Panc1 (cell line): Measurements from ENCODE around the gene PLCB1. TPM values are rescaled to one million over a fixed set of nuclear protein-coding genes. Genes with fewer than 3 reads are reported as not detected.

Experiments used
- ATAC-seq: fragments of 200-7000 bp; cut with Tn5 transposase; 2 replicates; pipeline ENCODE4 v1.9.1; 2020; ENCODE audit warnings: mild to moderate bottlenecking, moderate library complexity
- BruUV-seq: library from RNA; stranded (reverse); fragments of 400-500 nt; replicated peaks from 2 replicates; lab custom pipeline; 2021; lab: Mats Ljungman, UMichigan
- CTCF ChIA-PET: fragments of 300-600 bp; sonication (Branson Sonifier 250); formaldehyde crosslinking; loops from one replicate; lab custom pipeline; 2022; ENCODE audit warnings: antibody characterized with exemption; lab: Charles Lee
- POLR2A ChIA-PET: fragments of 300-600 bp; sonication (Branson Sonifier 250); formaldehyde crosslinking; loops from one replicate; lab custom pipeline; 2022; ENCODE audit warnings: antibody characterized with exemption; lab: Charles Lee
- DNase-seq: peaks from one replicate; pipeline ENCODE4 v3.0.0-alpha.2; 2010; ENCODE audit warnings: low read depth, low spot score
- H3K27ac ChIP-seq: 2 replicates; pipeline ENCODE4 v1.5.1; 2011; ENCODE audit warnings: mild to moderate bottlenecking, low read length, inconsistent platforms
- H3K27me3 ChIP-seq: fragments of 200-500 bp; sonication (Bioruptor generic); 2 replicates; pipeline ENCODE4 v1.6.0; 2014; ENCODE audit warnings: low read length, inconsistent platforms; ENCODE audit not compliant: control insufficient read depth, insufficient read depth
- H3K36me3 ChIP-seq: fragments of 200-500 bp; sonication (Bioruptor generic); 2 replicates; pipeline ENCODE4 v1.5.1; 2014; ENCODE audit warnings: inconsistent platforms, mild to moderate bottlenecking, low read length, moderate library complexity; ENCODE audit not compliant: control insufficient read depth, insufficient read depth
- H3K4me1 ChIP-seq: 2 replicates; pipeline ENCODE4 v1.5.1; 2011; ENCODE audit warnings: inconsistent platforms, mild to moderate bottlenecking, low read length, moderate library complexity; ENCODE audit not compliant: control insufficient read depth, insufficient read depth
- H3K4me3 ChIP-seq, 2 experiments: 2 replicates each; pipeline ENCODE4 v1.5.1; 2011 to 2012; ENCODE audit warnings: low read depth in 2 of 2, low read length in 2 of 2, mild to moderate bottlenecking in 2 of 2, inconsistent platforms in 1 of 2, moderate library complexity in 1 of 2
- H3K9me3 ChIP-seq: fragments of 200-500 bp; sonication (Bioruptor generic); 2 replicates; pipeline ENCODE4 v1.5.1; 2014; ENCODE audit warnings: low read depth, mild to moderate bottlenecking, inconsistent platforms, low read length, moderate library complexity; ENCODE audit not compliant: control insufficient read depth, insufficient read depth
- POLR2AphosphoS5 ChIP-seq: IDR thresholded peaks from 2 replicates; pipeline ENCODE4 v1.6.1; 2012; ENCODE audit warnings: mild to moderate bottlenecking, low read depth, low read length, moderate library complexity
- SIN3A ChIP-seq: IDR thresholded peaks from 2 replicates; pipeline ENCODE4 v1.6.1; 2012; ENCODE audit warnings: low read depth, mild to moderate bottlenecking, low read length, moderate library complexity, borderline replicate concordance; ENCODE audit not compliant: insufficient read depth
- TCF7L2 ChIP-seq: IDR thresholded peaks from 2 replicates; pipeline ENCODE4 v1.6.1; 2011; ENCODE audit warnings: mild to moderate bottlenecking, low read depth, low read length, inconsistent platforms
- in situ Hi-C: cut with HindIII; loops from 2 replicates; pipeline ENCODE4 v1.10.0; 2016; ENCODE audit warnings: low sequenced_read_pairs, low pct_unique_long_range_greater_than_20kb
- intact Hi-C: fragments of 100-400 bp; cut with micrococcal nuclease; formaldehyde crosslinking; loops from one replicate; pipeline ENCODE4 v1.10.0; 2022; ENCODE audit not compliant: unreplicated experiment
- total RNA-seq: library from RNA; stranded (reverse); gene quantifications from one replicate; pipeline ENCODE4 v1.2.1, GENCODE V29; 2021; ENCODE audit not compliant: unreplicated experiment
- TF ChIP-seq, protein P1 (sequence below), 2 experiments: IDR thresholded peaks; 2 replicates each; pipeline ENCODE4 v1.6.1; 2011 to 2012; ENCODE audit warnings: low read depth in 2 of 2, control low read depth in 1 of 2, low read length in 1 of 2, mild to moderate bottlenecking in 1 of 2, moderate library complexity in 1 of 2; ENCODE audit not compliant: insufficient read depth in 1 of 2
- TF ChIP-seq, protein P2 (sequence below): fragments of 450-650 bp; IDR thresholded peaks from 2 replicates; pipeline ENCODE4 v1.5.1; 2017; ENCODE audit warnings: mild to moderate bottlenecking

Gene PLCB1
- total RNA-seq, 1 experiment from 2014 or later = 0.59 TPM

DNA sequence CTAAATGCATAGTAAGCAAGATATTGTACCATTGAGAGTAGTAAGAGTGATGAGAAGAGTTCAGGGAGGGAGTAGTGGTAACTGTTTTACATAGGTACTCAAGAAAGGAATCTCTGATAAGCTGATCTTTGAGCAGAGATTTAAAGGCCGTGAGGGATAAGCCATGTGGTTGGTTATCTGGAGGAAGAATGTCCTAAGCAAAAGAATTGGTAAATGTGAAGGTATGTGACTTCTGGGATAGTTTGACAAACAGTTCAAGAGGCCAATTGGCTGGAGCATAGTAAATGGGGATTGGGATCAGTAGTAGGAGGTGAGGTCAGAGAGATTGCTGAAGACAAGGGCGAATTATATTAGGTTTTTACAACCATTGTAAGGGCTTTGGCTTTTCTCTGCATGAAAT is 40.1 kb downstream of the PLCB1 start:
- no peak for TF ChIP-seq TCF7L2
- TF ChIP-seq, protein P1, sequence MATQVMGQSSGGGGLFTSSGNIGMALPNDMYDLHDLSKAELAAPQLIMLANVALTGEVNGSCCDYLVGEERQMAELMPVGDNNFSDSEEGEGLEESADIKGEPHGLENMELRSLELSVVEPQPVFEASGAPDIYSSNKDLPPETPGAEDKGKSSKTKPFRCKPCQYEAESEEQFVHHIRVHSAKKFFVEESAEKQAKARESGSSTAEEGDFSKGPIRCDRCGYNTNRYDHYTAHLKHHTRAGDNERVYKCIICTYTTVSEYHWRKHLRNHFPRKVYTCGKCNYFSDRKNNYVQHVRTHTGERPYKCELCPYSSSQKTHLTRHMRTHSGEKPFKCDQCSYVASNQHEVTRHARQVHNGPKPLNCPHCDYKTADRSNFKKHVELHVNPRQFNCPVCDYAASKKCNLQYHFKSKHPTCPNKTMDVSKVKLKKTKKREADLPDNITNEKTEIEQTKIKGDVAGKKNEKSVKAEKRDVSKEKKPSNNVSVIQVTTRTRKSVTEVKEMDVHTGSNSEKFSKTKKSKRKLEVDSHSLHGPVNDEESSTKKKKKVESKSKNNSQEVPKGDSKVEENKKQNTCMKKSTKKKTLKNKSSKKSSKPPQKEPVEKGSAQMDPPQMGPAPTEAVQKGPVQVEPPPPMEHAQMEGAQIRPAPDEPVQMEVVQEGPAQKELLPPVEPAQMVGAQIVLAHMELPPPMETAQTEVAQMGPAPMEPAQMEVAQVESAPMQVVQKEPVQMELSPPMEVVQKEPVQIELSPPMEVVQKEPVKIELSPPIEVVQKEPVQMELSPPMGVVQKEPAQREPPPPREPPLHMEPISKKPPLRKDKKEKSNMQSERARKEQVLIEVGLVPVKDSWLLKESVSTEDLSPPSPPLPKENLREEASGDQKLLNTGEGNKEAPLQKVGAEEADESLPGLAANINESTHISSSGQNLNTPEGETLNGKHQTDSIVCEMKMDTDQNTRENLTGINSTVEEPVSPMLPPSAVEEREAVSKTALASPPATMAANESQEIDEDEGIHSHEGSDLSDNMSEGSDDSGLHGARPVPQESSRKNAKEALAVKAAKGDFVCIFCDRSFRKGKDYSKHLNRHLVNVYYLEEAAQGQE (IDR thresholded peaks at IDR 0.05; ENCODE audit: insufficient read depth in 1 of 2, low read depth in 2 of 2, low read length in 1 of 2) = no peak
- TF ChIP-seq SIN3A = no peak
- TF ChIP-seq, protein P2, sequence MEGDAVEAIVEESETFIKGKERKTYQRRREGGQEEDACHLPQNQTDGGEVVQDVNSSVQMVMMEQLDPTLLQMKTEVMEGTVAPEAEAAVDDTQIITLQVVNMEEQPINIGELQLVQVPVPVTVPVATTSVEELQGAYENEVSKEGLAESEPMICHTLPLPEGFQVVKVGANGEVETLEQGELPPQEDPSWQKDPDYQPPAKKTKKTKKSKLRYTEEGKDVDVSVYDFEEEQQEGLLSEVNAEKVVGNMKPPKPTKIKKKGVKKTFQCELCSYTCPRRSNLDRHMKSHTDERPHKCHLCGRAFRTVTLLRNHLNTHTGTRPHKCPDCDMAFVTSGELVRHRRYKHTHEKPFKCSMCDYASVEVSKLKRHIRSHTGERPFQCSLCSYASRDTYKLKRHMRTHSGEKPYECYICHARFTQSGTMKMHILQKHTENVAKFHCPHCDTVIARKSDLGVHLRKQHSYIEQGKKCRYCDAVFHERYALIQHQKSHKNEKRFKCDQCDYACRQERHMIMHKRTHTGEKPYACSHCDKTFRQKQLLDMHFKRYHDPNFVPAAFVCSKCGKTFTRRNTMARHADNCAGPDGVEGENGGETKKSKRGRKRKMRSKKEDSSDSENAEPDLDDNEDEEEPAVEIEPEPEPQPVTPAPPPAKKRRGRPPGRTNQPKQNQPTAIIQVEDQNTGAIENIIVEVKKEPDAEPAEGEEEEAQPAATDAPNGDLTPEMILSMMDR = no peak
- TF ChIP-seq POLR2AphosphoS5 = no peak
- ChIA-PET CTCF (no interaction called here), POLR2A (no interaction called here)
- no peaks in the 10 kb centered on the region for H3K9me3 ChIP-seq
- DNase-seq (no peak), ATAC-seq (no peak)
- no peaks in the 10 kb centered on the region for H3K4me1 ChIP-seq
- H3K4me3 ChIP-seq = no peak overlapping the region
- in situ Hi-C loops (no loop called here), intact Hi-C loops (no loop called here)
- H3K27ac ChIP-seq = no peak overlapping the region
- no TSS peak for BruUV-seq
- no peaks in the 10 kb centered on the region for H3K36me3 ChIP-seq
- no peaks in the 10 kb centered on the region for H3K27me3 ChIP-seq

DNA sequence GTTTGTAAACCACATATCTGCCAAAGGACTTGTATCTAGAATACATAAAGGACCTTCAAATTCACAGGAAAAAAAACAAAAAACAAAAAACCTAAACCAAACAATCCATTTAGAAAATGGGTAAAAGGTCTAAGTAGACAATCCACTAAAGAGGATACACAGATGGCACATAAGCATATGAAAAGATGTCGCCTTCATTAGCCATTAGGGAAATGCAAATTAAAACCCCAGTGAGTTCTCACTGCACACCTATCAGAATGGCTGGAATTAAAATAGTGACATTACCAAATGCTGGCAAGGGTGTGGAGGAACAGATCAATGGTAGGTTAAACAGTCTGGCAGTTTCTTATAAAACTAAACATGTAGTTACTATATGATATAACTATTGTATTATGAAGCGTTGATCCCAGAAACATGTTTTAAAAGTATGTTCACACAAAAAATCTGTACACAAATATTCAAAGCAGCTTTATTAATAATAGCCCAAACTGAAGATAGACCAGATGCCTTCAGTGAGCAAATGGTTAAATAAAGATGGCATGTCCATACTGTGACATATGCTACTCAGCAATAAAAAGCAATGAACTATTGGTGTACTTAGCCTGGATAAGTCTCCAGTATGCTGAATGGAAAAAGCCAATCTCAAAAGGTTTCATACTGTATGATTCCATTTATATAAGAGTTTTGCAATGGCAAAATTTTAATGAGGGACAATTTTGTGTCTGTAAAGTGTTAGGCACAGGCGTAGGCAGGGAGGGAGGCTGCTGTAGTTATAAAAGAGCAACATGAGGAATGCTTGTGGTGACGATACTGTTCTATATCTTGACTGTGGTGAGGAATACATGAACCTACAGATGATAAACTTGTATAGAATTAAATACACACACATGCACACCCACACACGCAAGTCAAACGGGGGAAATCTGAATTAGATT is 43.9 kb downstream of the PLCB1 start:
- Histone ChIP-seq H3K27me3 (no peaks in the 10 kb centered on the region), H3K36me3 (no peaks in the 10 kb centered on the region), H3K4me1 (no peaks in the 10 kb centered on the region), H3K27ac (no peak overlapping the region), H3K4me3 (no peak overlapping the region), H3K9me3 (no peaks in the 10 kb centered on the region)
- BruUV-seq = no TSS peak
- ChIA-PET CTCF (no interaction called here), POLR2A (no interaction called here)
- ATAC-seq (no peak), DNase-seq (no peak)
- TF ChIP-seq, protein P2 = no peak
- TF ChIP-seq POLR2AphosphoS5 (no peak), SIN3A (no peak)
- intact Hi-C loops (no loop called here), in situ Hi-C loops (no loop called here)
